ENCODE results near the gene GOLIM4.

- TF ChIP-seq CTCF (IDR thresholded peaks at IDR 0.05): no peak
- TF ChIP-seq POLR2AphosphoS5 (IDR thresholded peaks at IDR 0.05): no peak
These were observed 31.7 kb upstream of the GOLIM4 start for GRCh38 chr3:168127466-168127865.
